GM18873 (cell line): Measurements from ENCODE around the gene ZNF768.
"Not testable (repeated sequence)": the region's sequence is repeated elsewhere in the genome, so short reads cannot be mapped to it uniquely, and the experiment has no call there.

ENCODE experiments used
- ATAC-seq: cut with Tn5 transposase; IDR thresholded peaks from one replicate; pipeline ENCODE4 v1.9.1; 2021; ENCODE audit warnings: mild to moderate bottlenecking, moderate library complexity, moderate number of reproducible peaks; ENCODE audit not compliant: unreplicated experiment, low FRiP score

The ZNF768 gene

DNA sequence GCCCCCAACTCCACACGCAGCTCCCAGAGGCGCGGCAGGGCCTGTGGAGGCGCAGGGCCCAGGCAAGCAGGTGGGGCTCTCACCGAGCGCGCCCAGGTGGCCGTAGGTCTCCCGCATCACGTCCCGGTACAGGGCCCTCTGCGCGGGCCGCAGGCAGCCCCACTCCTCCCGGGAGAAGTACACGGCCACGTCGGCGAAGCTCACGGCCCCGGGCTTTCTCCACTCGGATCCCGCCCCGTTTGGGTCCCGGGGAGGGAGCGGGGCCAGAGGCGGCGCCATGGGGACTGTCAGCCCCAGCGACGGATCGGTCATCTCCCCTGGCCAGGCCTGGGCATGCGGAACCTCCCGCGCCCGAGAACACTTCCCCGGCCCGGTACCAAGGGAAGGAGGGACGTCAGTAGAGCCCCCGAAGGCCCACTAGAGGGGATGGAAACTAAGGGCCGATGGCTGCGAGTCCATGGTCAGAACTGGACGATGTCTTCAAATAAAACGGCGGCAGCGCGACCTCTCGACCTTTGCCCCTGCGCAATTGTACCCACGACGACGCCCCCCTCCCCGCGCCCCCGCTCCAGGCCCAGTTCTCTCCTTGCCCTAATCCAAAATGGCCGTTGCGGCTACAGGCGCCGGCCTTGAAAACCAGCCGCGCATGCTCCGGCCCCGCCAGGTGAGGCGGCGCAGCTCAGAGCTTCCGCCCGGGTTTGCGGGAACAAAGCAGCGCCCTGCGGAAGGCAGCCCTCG lies 8.2 kb upstream of the ZNF768 start, which contains the start of gene ZNF747:
ZNF747 (minus strand) TSS at position 491 of the 738 bp plus-strand sequence; CDS start at position 312, 179 bp downstream.
- ATAC-seq: no peak

DNA sequence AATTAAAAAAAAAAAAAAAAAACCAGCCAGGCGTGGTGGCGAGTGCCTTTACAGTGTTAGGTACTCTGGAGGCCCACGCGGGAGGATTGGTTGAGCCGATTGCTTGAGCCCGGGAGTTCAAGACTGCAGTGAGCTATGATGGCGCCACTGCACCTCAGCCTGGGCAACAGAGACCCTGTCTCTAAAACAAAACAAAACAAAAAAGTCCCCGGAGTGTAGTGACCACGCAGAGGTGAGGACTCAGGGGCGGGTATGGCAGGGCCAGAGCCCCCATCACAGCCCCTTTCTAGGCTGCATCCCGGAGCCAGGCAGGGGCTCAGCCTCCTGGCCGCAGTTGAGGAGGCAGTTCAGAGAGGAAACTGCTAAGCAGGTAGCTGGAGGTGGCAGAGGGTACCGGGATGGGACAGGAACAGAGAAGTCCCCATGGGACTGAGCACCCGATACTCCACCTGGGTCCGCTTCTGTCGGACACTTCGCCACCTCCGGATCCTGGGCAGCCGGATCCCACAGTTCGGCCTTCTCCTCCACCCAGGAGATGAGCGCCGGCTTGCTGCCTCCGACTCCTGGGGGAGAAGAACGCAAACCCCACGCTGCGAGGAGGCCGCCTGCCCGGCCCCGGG lies 7.5 kb upstream of the ZNF768 start:
- no peak for ATAC-seq

DNA sequence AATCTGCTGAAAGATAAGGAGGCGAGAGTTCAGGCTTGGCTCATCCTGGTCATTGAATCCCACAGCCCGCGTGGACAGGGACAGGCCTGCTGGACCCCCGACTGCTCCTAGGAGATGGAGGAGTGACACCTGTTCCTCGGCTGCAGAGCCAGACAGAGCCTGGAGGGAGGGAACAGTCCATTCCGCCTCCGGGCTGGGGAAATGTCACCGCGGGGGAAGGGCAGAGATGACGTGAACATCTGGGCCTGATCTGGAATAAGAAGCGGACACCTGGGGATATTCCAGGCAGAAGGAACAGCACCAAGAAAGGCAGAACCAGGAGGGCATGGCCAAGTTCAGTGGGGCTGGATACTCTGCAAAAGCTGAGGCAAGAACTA lies 6.8 kb upstream of the ZNF768 start:
- ATAC-seq: no peak

DNA sequence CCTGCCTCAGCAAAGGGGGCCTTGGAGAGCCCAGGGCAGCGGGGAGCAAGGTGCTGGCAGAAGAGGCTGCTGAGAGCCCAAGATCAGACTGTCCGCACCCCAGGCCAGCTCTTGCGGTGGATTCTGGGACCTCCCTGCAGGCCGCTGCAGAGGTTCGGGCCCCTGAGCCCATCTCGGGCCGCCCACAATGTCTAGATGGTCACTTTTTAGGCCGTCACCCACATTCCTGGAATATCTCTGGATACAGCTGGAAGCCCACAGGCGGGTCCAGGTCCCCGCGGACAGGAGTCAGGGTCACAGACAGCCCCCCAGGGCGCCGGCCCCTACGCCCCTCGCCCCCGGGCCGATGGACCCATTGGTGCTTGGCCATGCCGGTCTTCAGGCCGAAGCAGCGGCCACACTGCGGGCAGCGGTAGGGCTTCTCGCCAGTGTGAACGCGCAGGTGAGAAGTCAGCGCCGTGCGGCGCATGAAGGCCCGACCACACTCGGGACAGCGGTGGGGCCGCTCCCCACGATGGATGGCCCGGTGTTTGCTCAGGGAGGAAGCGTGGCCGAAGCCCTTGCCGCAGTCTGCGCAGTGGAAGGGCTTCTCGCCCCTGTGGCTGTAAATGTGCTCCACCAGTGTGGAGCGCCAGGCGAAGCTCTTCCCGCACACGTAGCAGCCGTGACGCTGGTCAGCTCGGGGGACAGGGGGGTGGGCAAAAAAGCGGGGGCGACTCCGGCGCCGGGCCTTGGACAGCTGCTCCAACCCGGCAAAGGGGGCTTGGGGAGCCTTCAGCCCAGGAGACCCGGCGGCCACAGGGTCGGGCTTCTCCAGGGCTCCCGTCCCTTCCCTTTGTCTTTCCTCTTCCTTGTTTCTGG lies 6.1 kb upstream of the ZNF768 start:
- ATAC-seq: no peak

DNA sequence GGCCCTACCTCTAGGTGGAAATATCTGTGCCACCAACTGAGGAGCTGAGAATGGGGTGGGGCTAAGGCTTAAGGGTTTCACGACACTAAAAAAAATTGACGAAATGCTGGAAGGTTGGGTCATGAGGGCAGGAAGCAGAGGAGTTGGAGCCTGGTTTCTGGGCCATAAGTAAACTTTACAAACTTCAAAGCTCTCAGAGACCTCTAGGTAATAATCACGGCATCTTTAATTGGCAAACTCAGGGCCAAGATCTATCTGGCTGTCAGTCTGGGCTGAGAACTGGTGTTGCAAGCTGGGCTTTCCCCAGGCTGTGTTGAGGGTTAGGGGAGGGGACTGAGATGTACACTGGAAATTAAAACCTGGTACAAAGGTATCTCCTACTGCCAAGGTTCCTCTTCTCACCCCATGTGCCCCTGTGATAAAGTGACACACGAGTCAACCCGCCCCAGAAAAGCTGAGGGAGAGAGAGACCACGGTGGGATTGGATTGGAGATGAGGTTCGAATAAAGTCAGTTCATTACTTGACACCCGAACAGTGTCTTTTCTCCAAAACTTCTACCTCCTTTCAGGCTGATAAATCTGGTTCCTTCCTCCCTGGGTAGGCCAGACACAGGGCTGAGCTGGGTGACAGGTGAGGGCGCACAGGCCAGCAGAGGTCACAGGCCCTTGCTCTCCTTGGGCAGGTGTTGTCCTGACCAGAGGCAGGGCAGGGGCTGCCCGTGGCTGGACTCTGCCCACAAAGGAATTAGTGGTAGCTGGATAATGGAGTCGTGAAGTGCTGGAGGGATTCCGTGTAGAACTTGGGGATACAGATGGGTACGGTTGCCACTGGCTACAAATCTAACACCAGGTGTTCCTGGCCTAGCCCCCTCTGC lies 4.0 kb upstream of the ZNF768 start:
- ATAC-seq: no peak

DNA sequence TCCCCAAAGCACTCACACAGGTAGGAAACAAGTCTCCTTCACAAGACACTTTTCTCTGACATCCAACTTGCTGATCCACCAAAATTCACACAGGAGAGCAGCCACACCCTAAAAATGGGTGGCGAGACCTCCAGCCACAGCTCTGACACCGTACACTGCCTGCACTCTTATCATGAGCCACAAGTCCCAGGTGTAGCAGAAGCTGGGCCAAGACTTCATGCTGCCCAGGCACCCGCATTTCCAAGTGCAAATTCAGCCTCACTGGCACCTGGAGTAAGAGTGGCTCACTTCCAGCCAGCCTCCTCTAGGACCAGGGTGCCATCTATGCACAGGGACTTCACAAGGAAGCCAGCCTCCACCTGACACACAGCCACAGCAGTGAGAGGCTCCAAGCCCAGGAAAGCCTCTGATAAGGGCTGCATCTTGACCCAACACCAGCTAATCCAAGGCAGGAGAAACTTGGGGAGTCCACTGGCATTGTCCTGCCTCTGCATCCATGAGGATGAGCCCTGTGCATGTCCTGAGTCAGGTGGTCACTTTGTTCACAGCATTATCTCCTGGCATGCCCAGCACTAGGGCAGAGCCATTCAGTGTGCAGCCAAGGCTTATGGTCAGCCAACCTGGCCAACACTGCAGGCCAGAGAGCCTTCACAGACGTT lies 2.6 kb upstream of the ZNF768 start:
- ATAC-seq: no peak

DNA sequence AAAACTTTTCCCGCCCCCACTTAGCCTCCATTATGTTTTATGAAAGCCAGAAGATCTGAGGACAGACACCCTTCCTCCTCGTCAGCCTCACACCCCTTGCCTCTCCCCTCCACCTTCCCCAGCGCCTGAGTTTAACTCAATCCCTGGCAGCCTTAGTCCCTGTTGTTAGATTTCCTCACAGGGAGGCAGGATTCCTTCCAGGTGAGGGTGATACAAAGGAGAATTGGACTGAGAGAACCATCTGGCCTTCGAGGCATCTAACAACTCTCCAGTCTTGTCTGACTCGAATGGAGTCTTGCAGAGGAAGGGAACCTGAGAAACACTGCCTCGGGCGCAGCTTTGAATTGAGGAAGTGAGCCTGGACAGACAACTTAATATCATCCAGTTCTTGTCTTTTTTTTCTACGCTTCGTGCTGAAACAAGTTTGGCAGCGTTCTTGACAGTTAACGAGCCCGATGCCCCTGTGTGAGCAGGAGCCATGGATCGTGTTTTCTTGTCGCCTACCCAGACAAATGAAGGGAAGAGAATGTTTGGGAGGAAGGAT lies 1.3 kb upstream of the ZNF768 start:
- no peak for ATAC-seq

DNA sequence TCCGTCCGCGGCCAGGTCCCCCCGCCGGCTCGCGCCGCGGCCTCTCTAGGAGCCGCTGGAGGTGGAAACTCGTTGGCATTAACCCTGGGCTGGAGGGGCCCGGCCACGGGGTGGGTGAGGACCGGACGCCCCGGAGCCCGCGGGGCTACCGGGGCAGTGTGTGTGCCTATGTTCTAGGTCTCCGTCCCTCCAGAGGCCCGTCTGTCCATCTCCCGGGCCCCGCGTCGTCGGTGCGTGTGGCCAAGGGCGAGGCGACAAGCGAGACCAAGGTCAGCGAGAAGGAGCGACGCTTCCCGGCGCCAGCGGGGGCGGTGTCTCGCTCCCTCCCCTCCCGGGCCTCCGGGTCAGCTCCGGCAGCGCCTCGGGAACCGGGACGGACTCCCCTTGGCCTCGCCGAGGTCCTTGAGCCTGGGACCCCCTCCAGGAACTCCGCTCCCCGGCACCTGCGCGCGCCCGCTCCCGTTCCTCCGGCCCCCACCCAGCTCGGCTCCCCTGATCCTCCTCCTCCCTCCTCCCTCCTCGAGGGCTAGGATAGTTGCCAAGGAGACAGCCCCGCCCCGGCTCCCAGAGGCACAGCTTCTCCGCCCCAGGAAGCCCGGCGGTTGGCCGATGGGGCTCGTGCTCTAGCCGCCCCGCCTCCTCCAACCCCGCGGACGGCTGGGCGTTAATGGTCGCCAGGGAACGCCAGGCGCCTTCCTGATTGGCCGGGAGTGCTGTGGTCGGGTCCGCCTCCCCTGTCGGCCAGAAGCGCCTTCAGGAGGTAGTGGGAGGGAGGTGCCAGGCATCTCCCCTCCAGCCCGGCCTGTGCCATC lies 663 bp upstream of the ZNF768 start:
- ATAC-seq: peak; percentile 69

DNA sequence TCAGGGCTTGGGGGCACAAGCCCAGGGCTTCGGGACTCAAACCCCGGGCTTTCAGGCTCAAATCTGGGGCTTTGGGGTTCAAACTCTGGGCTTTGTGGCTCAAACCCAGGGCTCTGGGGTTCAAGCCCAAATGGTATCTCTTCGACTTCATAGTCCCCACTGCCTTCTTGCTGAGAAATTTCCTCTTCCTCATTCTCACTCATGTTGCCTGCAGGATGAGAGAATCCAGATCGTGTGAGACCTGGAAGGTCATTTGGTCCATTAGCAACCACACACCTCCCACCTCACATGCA lies 576 bp downstream of the ZNF768 start:
- no peak for ATAC-seq

DNA sequence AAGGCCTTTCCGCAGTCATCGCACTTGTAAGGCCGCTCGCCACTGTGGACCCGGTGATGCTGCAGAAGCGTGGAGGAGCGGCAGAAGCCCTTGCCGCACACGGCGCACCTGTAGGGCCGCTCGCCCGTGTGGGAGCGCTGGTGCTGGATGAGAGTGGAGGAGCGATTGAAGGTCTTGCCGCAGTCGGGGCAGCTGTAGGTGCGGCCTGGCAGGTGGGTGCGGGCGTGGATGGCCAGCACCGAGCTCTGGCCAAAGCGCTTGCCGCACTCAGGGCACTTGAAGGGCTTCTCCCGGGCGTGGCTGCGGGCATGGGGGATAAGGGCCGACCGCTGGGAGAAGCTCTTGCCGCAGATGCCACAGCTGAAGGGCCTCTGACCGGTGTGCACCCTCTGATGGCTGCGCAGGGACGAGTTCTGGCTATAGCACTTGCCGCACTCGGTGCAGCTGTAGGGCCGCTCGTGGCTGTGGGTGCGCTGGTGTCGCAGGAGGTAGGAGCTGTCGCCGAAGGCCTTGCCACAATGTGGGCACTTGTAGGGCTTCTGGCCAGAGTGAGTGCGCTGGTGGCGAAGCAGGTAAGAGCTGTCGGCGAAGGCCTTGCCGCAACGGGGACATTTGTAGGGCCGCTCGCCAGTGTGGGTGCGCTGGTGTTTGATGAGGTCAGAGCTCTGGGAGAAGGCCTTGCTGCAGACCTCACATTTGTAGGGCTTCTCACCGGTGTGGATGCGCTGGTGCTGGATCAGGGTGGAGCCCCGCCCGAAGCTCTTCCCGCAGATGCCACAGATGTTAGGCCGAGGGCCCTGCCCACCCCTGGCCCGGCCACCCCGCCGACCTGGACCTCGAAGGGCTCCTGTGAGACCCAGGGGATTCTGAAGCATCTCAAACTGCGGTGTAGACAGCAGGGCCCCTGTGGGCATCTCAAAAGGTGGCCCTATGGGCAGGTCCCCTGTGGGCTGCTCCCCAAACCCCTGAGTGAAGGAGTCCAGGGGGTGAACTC lies 1.5 kb downstream of the ZNF768 start:
- ATAC-seq: no peak

DNA sequence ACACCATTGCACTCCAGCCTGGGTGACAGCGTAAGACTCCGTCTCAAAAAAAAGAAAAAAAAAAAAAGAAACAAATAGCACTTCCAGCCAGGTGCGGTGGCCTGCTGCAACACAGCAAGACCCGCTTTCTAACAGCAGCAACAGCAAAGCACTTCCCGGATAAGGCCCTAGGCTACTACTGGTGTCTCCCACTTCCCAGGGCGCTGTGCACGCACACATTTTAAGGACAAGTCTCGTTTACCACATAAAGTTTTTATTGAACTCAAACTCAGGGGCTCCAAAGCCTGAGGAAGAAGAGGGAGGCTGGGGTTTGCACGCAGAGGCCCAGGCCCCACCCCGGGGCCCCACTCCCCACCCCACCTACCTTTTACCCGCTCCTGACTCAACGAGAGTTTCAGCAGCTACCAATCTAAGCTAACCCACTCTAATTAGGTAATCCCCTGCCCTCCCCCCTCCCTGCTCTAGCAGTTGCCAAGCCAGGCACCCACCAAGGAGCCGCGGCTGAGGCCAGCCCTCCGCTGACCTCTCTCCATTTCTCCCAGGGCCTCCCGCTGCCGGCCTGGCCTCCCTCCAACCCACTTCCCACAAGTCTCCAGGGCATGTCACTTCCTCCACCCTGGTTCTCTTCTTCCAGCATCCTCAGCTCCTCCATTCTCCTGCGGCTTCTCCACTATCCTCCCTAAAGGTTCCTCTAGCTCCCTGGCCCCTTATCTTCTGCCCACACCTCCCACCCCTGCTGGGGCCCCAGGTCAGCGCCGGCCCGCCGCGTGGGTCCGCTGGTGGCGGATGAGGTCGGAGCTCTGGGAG lies 2.4 kb downstream of the ZNF768 start:
- ATAC-seq: no peak

DNA sequence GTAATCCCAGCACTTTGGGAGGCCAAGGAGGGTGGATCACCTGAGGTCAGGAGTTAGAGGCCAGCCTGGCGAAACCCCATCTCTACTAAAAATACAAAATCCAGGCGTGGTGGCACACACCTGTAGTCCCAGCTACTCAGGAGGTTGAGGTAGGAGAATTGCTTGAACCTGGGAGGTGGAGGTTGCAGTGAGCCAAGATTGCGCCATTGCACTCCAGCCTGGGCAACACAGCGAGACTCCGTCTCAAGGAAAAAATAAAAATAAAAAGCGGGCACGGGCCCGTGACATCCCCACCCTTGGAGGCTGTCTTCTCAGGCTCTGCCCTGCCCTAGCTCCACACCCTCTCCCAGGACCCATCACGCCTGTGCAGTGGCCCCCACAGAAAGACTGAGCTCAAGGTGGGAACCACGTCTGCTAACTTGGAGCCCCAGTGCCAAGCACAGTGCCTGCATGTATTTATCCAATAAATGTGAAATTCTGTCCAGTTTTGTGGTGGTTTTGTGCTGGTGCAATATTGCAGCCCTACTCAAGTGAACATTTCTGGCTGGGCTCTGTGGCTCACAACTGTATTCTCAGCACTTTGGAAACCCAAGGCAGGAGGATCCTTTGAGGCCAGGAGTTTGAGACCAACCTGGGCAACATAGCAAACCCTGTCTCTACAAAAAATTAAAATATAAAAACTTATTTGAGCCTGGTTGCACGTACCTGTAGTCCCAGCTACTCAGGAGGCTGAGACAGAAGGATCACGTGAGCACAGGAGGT lies 3.5 kb downstream of the ZNF768 start:
- not testable (repeated sequence) for ATAC-seq

DNA sequence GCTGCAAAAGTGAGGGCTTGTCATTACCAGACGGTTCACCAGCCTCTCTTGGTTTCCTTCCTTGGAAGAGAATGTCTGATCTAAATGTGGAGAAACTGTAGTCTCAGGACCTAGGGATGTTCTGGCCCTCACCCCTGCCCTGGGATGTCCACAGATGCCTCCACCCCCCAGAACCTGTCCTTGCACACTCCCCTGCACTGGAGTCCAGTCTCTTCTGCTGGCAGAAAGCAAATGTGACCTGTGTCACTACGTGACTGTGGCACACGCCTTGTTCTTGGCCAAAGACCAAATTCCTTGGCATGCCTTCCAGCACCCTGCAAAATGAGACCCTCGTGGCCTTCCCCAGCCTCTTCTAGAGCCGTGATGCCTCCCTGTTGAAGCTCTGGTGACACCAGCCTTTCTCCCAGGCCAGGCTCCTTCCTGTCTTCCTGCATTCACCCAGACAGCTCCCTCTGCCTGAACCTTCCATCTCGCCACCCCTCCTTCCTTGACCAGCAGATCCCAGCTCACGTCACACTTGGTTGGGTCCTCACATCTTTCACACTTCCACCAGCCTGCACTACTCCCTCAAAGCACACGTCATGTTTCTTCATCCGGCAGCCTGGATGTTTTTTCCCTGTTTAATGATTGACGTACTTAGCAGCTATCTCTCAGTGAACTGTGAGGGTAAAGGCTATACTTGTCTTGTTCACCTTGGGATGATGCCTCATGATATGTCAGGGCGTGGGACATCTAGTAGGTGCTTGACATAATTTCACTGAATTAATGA lies 4.3 kb downstream of the ZNF768 start:
- no peak for ATAC-seq

DNA sequence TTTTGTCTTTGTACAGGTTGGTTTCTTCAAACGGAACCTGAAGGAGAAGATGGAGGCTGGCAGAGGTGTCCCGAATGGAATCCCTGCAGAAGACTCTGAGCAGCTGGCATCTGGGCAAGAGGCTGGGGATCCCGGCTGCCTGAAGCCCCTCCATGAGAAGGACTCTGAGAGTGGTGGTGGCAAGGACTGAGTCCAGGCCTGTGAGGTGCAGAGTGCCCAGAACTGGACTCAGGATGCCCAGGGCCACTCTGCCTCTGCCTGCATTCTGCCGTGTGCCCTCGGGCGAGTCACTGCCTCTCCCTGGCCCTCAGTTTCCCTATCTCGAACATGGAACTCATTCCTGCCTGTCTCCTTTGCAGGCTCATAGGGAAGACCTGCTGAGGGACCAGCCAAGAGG lies 4.9 kb downstream of the ZNF768 start:
- ATAC-seq: no peak
